Stomach (tissue), 9 donors: ENCODE data around the gene HS3ST6. TPM values are rescaled to one million over a fixed set of nuclear protein-coding genes. Genes with fewer than 3 reads are reported as not detected.

Experiments used
- DNase-seq, 2 donors: peaks; one replicate each; pipeline versions ENCODE4 v3.0.0 to v3.0.0-alpha.2; 2013 to 2019
- H3K27ac ChIP-seq, 5 donors: fragments of 200-600 bp in 4 of 5; sonication (generic) in 4 of 5; one replicate each; pipeline ENCODE4 v1.5.1; 2013 to 2019; ENCODE audit warnings: mild to moderate bottlenecking in 1 of 5, moderate library complexity in 1 of 5
- H3K27me3 ChIP-seq, 3 donors: fragments of 200-600 bp; sonication (generic); one replicate each; pipeline ENCODE4 v1.5.1; 2017 to 2019; ENCODE audit warnings: mixed run types in 1 of 3
- H3K36me3 ChIP-seq, 4 donors: fragments of 200-600 bp; sonication (generic); 1 replicate in 3 of 4; 2 replicates in 1 of 4; pipeline ENCODE4 v1.5.1; 2016 to 2019
- H3K4me1 ChIP-seq, 4 donors: fragments of 200-600 bp; sonication (generic); one replicate each; pipeline ENCODE4 v1.5.1; 2016 to 2019
- H3K4me3 ChIP-seq, 4 donors: fragments of 200-600 bp; sonication (generic) in 3 of 4; one replicate each; pipeline ENCODE4 v1.5.1; 2016 to 2019; ENCODE audit warnings: mild to moderate bottlenecking in 1 of 4
- H3K9me3 ChIP-seq, 4 donors: fragments of 200-600 bp; sonication (generic); one replicate each; pipeline ENCODE4 v1.5.1; 2016 to 2019
- CTCF ChIP-seq, 7 experiments: fragments of 450-650 bp in 4 of 7; fragments of 200-600 bp in 3 of 7; sonication (generic) in 3 of 7; IDR thresholded peaks; one replicate each; pipeline ENCODE4 v1.5.1; 2016 to 2019; ENCODE audit warnings: antibody characterized with exemption in 7 of 7, control low read depth in 2 of 7, mild to moderate bottlenecking in 1 of 7
- EP300 ChIP-seq: sonication (generic); formaldehyde crosslinking; IDR thresholded peaks from one replicate; pipeline ENCODE4 v1.6.1; 2017; ENCODE audit warnings: antibody characterized with exemption
- POLR2A ChIP-seq, 4 donors: fragments of 450-650 bp; IDR thresholded peaks; one replicate each; pipeline ENCODE4 v1.6.1; 2016; ENCODE audit warnings: antibody characterized with exemption in 4 of 4, control low read depth in 2 of 4, mild to moderate bottlenecking in 1 of 4, moderate library complexity in 1 of 4
- POLR2AphosphoS5 ChIP-seq, 3 donors: sonication (generic); formaldehyde crosslinking; IDR thresholded peaks; one replicate each; pipeline ENCODE4 v1.6.1; 2016; ENCODE audit warnings: antibody characterized with exemption in 3 of 3
- WGBS, 5 donors: extraction: QIAGEN DNeasy Blood & Tissue Kit in 3 of 5; methylation state at CpG; one replicate each; pipeline versions ENCODE4 v1.1.5 to v1.1.7; 2013 to 2018; 5-methylcytosine and 5-hydroxymethylcytosine counted together
- intact Hi-C: fragments of 100-400 bp; cut with DNase I; formaldehyde crosslinking; loops from one replicate; pipeline ENCODE4 v1.15.1; 2023; ENCODE audit warnings: low total_unique reads
- polyA plus RNA-seq, 3 donors: library from polyadenylated mRNA; stranded (reverse); fragments of 200-250 nt; gene quantifications; one replicate each; pipeline ENCODE4 v1.2.3, GENCODE V29; 2013
- total RNA-seq, 5 donors: library from RNA; depleted of rRNA; stranded (reverse); fragments of >200 nt; gene quantifications; one replicate each; pipeline versions ENCODE4 v1.1.0 to v1.2.3, GENCODE V29; 2014 to 2016
- donor health status: healthy with polysubstance abuse.
- donor health status: Bipolar disorder and iron deficiency.
- donor health status: healthy.

HS3ST6 gene
- total and polyA plus RNA-seq, 8 donors, result 1.6 TPM; not detected in 7

GRCh38 chr16:1912215-1912543 is 6.0 kb downstream of the HS3ST6 start:
- 52 to 83% (median 72%) methylated on average over 7 to 17 of the region's 17 CpGs for WGBS, 5 donors
- Histone ChIP-seq H3K4me3 (no peak overlapping the region), H3K27me3 (peaks cover 2 to 79% (median 21%) of the 10 kb centered on the region in 3 donors), H3K9me3 (no peaks in the 10 kb centered on the region), H3K4me1 (peaks cover 6 to 27% (median 17%) of the 10 kb centered on the region in 4 donors), H3K27ac (no peak overlapping the region), H3K36me3 (no peaks in the 10 kb centered on the region)
- intact Hi-C loops, result no loop called here
- DNase-seq, result no peak
- TF ChIP-seq EP300 (no peak), CTCF (IDR thresholded peaks at IDR 0.05) (no peak), POLR2A (IDR thresholded peaks at IDR 0.05) (no peak), POLR2AphosphoS5 (IDR thresholded peaks at IDR 0.05) (no peak)

GRCh38 chr16:1911467-1912214 is 6.6 kb downstream of the HS3ST6 start:
- Histone ChIP-seq H3K4me3 (no peak overlapping the region), H3K27ac (no peak overlapping the region), H3K9me3 (no peaks in the 10 kb centered on the region), H3K4me1 (peaks cover 6 to 27% (median 16%) of the 10 kb centered on the region in 4 donors), H3K36me3 (no peaks in the 10 kb centered on the region), H3K27me3 (peaks cover 0 to 79% (median 20%) of the 10 kb centered on the region in 3 donors)
- intact Hi-C loops, result no loop called here
- DNase-seq, result no peak
- WGBS, 5 donors, result 90 to 95% (median 92%) methylated on average over 48 to 59 of the region's 59 CpGs
- no peak for TF ChIP-seq POLR2AphosphoS5 (IDR thresholded peaks at IDR 0.05)
- TF ChIP-seq POLR2A (IDR thresholded peaks at IDR 0.05), result no peak
- no peak for TF ChIP-seq EP300
- no peak for TF ChIP-seq CTCF (IDR thresholded peaks at IDR 0.05)

GRCh38 chr16:1909561-1910231 is 8.5 kb downstream of the HS3ST6 start:
- H3K36me3 ChIP-seq, result no peaks in the 10 kb centered on the region
- H3K27me3 ChIP-seq, result peaks cover 0 to 79% (median 12%) of the 10 kb centered on the region in 3 donors
- H3K4me1 ChIP-seq, result peaks cover 6 to 26% (median 16%) of the 10 kb centered on the region in 4 donors
- no peak overlapping the region for H3K4me3 ChIP-seq
- peak in 1 of 2 donors; percentile 80 for DNase-seq
- WGBS, 5 donors, result 69 to 78% (median 73%) methylated on average over 11 to 18 of the region's 18 CpGs
- intact Hi-C loops, result no loop called here
- H3K27ac ChIP-seq, result no peak overlapping the region
- H3K9me3 ChIP-seq, result no peaks in the 10 kb centered on the region
- TF ChIP-seq EP300 (no peak), POLR2AphosphoS5 (IDR thresholded peaks at IDR 0.05) (no peak), CTCF (IDR thresholded peaks at IDR 0.05) (no peak), POLR2A (IDR thresholded peaks at IDR 0.05) (no peak)

GRCh38 chr16:1908983-1909382 is 9.2 kb downstream of the HS3ST6 start:
- Histone ChIP-seq H3K4me3 (no peak overlapping the region), H3K4me1 (peaks cover 5 to 19% (median 13%) of the 10 kb centered on the region in 4 donors), H3K27me3 (peaks cover 0 to 79% (median 12%) of the 10 kb centered on the region in 3 donors), H3K27ac (no peak overlapping the region), H3K36me3 (no peaks in the 10 kb centered on the region), H3K9me3 (no peaks in the 10 kb centered on the region)
- intact Hi-C loops, result no loop called here
- TF ChIP-seq CTCF (IDR thresholded peaks at IDR 0.05) (no peak), POLR2A (IDR thresholded peaks at IDR 0.05) (no peak), POLR2AphosphoS5 (IDR thresholded peaks at IDR 0.05) (no peak), EP300 (no peak)
- 53 to 63% (median 62%) methylated on average over 2 to 9 of the region's 9 CpGs for WGBS, 5 donors
- DNase-seq, result no peak
